HL-60 (cell line): Measurements from ENCODE around the gene ADAMTS2.

Experiments used
- CTCF ChIP-seq: IDR thresholded peaks from one replicate; pipeline ENCODE4 v1.5.1; 2011; ENCODE audit warnings: low read length, control low read depth, inconsistent platforms; ENCODE audit not compliant: insufficient read depth
- POLR2AphosphoS5 ChIP-seq: IDR thresholded peaks from 2 replicates; pipeline ENCODE4 v1.6.1; 2012; ENCODE audit warnings: low read depth
- SPI1 ChIP-seq: IDR thresholded peaks from 2 replicates; pipeline ENCODE4 v1.6.1; 2012; ENCODE audit warnings: low read depth, mild to moderate bottlenecking, borderline replicate concordance

GRCh38 chr5:179376701-179377420, 31.6 kb upstream of the ADAMTS2 start:
- no peak for TF ChIP-seq CTCF
- no peak for TF ChIP-seq POLR2AphosphoS5
- no peak for TF ChIP-seq SPI1
